Neural cell (in vitro differentiated cells): ENCODE data around the gene PHACTR1.

Source experiments
- EP300 ChIP-seq: fragments of 450-650 bp; conservative IDR thresholded peaks from 2 replicates; pipeline ENCODE4 v1.6.1; 2014; ENCODE audit warnings: antibody characterized with exemption, mild to moderate bottlenecking, moderate library complexity; ENCODE audit not compliant: poor library complexity, severe bottlenecking
- EZH2 ChIP-seq: fragments of 200-600, 300-800 bp; shearing (Covaris generic), sonication (generic); IDR thresholded peaks from 2 replicates; pipeline ENCODE4 v1.6.1; 2014; ENCODE audit warnings: antibody characterized with exemption, low read length, borderline replicate concordance, mild to moderate bottlenecking; ENCODE audit not compliant: insufficient read depth, poor library complexity, severe bottlenecking
- MXI1 ChIP-seq: fragments of 450-650 bp; conservative IDR thresholded peaks from 2 replicates; pipeline ENCODE4 v1.6.1; 2014; ENCODE audit warnings: antibody characterized with exemption, mild to moderate bottlenecking; ENCODE audit not compliant: poor library complexity, severe bottlenecking
- POLR2AphosphoS5 ChIP-seq: IDR thresholded peaks from 2 replicates; pipeline ENCODE4 v1.6.1; 2012
- RAD21 ChIP-seq: fragments of 450-650 bp; conservative IDR thresholded peaks from 2 replicates; pipeline ENCODE4 v1.6.1; 2014; ENCODE audit warnings: antibody characterized with exemption, mild to moderate bottlenecking, moderate library complexity
- TAF1 ChIP-seq: IDR thresholded peaks from 2 replicates; pipeline ENCODE4 v1.6.1; 2012; ENCODE audit warnings: low read depth
- TF ChIP-seq, protein P1 (sequence below): fragments of 450-650 bp; IDR thresholded peaks from 2 replicates; pipeline ENCODE4 v1.5.1; 2014; ENCODE audit warnings: antibody characterized with exemption, mild to moderate bottlenecking, moderate library complexity; ENCODE audit not compliant: poor library complexity, severe bottlenecking
- TF ChIP-seq, protein P2 (sequence below): IDR thresholded peaks from 2 replicates; pipeline ENCODE4 v1.6.1; 2012; ENCODE audit warnings: borderline replicate concordance

DNA sequence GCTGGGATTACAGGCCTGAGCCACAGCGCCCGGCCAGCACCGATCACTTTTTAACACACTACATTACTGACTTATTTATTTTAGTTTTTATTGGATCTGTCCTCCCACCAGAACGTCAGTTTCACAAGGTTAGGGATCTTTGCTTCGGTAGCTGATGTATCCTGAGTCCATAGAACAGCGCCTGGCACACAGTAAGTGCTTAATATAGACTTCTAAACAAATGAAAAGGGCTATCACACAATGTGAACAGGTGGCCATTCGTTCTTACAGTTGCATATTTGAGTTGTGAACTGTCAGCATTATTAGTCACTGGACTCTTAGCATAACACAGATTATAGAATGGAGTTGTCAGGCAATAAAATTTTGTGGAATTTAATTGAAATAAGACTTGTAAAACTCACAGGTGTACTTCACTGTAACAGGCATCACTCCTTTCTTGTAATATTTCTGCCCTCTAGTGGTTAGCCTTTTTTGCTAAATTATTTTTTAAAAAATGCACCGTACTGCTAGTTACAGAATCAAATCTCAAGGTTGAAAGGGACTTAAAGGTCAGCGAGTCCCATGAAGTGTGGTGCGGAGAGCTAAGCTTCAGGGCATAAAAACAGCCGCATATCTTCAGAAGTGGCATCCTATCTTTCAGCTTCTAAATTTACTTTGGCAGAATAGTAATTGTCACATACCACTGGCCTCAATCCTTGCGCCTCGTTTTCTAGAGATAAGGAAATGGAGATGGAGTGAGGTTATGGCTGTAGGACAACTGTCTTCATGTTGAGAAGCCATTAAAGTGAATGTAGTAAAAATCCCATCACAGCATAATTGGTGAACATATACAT is 615.2 kb downstream of the PHACTR1 start:
- no peak for TF ChIP-seq EP300
- TF ChIP-seq, protein P1, sequence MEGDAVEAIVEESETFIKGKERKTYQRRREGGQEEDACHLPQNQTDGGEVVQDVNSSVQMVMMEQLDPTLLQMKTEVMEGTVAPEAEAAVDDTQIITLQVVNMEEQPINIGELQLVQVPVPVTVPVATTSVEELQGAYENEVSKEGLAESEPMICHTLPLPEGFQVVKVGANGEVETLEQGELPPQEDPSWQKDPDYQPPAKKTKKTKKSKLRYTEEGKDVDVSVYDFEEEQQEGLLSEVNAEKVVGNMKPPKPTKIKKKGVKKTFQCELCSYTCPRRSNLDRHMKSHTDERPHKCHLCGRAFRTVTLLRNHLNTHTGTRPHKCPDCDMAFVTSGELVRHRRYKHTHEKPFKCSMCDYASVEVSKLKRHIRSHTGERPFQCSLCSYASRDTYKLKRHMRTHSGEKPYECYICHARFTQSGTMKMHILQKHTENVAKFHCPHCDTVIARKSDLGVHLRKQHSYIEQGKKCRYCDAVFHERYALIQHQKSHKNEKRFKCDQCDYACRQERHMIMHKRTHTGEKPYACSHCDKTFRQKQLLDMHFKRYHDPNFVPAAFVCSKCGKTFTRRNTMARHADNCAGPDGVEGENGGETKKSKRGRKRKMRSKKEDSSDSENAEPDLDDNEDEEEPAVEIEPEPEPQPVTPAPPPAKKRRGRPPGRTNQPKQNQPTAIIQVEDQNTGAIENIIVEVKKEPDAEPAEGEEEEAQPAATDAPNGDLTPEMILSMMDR: peak; percentile 78
- TF ChIP-seq TAF1: no peak
- TF ChIP-seq RAD21: peak; percentile 77
- TF ChIP-seq EZH2: no peak
- no peak for TF ChIP-seq POLR2AphosphoS5
- no peak for TF ChIP-seq MXI1
- TF ChIP-seq, protein P2, sequence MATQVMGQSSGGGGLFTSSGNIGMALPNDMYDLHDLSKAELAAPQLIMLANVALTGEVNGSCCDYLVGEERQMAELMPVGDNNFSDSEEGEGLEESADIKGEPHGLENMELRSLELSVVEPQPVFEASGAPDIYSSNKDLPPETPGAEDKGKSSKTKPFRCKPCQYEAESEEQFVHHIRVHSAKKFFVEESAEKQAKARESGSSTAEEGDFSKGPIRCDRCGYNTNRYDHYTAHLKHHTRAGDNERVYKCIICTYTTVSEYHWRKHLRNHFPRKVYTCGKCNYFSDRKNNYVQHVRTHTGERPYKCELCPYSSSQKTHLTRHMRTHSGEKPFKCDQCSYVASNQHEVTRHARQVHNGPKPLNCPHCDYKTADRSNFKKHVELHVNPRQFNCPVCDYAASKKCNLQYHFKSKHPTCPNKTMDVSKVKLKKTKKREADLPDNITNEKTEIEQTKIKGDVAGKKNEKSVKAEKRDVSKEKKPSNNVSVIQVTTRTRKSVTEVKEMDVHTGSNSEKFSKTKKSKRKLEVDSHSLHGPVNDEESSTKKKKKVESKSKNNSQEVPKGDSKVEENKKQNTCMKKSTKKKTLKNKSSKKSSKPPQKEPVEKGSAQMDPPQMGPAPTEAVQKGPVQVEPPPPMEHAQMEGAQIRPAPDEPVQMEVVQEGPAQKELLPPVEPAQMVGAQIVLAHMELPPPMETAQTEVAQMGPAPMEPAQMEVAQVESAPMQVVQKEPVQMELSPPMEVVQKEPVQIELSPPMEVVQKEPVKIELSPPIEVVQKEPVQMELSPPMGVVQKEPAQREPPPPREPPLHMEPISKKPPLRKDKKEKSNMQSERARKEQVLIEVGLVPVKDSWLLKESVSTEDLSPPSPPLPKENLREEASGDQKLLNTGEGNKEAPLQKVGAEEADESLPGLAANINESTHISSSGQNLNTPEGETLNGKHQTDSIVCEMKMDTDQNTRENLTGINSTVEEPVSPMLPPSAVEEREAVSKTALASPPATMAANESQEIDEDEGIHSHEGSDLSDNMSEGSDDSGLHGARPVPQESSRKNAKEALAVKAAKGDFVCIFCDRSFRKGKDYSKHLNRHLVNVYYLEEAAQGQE: no peak
